Posterior vena cava (tissue), 2 donors: ENCODE results near the gene STK31. TPM values are rescaled to one million over a fixed set of nuclear protein-coding genes. Genes with fewer than 3 reads are reported as not detected.
"Not testable (repeated sequence)": the region's sequence is repeated elsewhere in the genome, so short reads cannot be mapped to it uniquely, and the experiment has no call there.

Experiments used
- DNase-seq: peaks from one replicate; pipeline ENCODE4 v3.0.0-alpha.2; 2020; ENCODE audit warnings: low spot score
- intact Hi-C, 2 donors: fragments of 100-400 bp; cut with DNase I; formaldehyde crosslinking; loops; one replicate each; pipeline versions ENCODE4 v1.14.1 to v1.14.2; 2022 to 2023
- long read RNA-seq, 2 donors: library from polyadenylated mRNA; unstranded; transcript quantifications; one replicate each; pipeline ENCODE4 v2.0.0, GENCODE V29; 2020 to 2021
- total RNA-seq, 2 donors: library from RNA; stranded (reverse); fragmentation: NEBNext Ultra II Directional; extraction: Animal tissue kit (Norgen Biotek cat#: 25700); gene quantifications; one replicate each; pipeline ENCODE4 v1.2.1, GENCODE V29; 2021
- donor health status: DM: yes; HTN: yes; CAD: no.
- donor health status: DM: yes; HTN: yes; CAD: no.

The STK31 gene, protein sequence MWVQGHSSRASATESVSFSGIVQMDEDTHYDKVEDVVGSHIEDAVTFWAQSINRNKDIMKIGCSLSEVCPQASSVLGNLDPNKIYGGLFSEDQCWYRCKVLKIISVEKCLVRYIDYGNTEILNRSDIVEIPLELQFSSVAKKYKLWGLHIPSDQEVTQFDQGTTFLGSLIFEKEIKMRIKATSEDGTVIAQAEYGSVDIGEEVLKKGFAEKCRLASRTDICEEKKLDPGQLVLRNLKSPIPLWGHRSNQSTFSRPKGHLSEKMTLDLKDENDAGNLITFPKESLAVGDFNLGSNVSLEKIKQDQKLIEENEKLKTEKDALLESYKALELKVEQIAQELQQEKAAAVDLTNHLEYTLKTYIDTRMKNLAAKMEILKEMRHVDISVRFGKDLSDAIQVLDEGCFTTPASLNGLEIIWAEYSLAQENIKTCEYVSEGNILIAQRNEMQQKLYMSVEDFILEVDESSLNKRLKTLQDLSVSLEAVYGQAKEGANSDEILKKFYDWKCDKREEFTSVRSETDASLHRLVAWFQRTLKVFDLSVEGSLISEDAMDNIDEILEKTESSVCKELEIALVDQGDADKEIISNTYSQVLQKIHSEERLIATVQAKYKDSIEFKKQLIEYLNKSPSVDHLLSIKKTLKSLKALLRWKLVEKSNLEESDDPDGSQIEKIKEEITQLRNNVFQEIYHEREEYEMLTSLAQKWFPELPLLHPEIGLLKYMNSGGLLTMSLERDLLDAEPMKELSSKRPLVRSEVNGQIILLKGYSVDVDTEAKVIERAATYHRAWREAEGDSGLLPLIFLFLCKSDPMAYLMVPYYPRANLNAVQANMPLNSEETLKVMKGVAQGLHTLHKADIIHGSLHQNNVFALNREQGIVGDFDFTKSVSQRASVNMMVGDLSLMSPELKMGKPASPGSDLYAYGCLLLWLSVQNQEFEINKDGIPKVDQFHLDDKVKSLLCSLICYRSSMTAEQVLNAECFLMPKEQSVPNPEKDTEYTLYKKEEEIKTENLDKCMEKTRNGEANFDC
- under 1 TPM; 0.14 to 0.62 TPM for total RNA-seq
- long read RNA-seq, donor 1: 0 reads
- long read RNA-seq, donor 2: 0 reads

DNA sequence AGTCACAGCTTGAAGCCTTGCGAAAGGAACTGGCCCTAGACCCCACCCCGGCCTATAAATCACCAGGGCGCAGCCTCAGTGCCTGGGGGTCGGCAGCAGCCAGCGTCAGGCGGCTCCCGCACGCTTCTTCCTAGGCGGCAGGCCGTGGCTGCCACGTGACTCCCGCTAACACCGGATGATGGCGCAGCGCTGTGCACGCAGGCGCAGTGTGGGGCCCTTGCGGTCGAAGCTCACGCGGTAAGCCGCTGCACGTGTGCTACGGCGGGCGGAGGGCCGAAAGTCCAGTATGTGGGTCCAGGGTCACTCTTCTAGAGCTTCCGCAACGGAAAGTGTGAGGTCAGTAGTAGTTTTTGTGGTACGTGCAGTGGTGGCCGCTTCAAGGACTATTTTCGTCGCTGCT, at the start of gene STK31:
TSS of gene STK31 (plus strand) at position 220 of the 400 bp plus-strand sequence. CDS start at position 287, 67 bp downstream.
- intact Hi-C loops: loop anchor here (5.0 to 10.0 kb wide), 2 partner anchors 135 to 138 kb away; no protein-coding TSS in a partner anchor
- no peak for DNase-seq

GRCh38 chr7:23661385-23661784, 48.6 kb upstream of the STK31 start:
- DNase-seq: no peak
- intact Hi-C loops: no loop called here

GRCh38 chr7:23662124-23662983, 47.7 kb upstream of the STK31 start:
- no peak for DNase-seq
- intact Hi-C loops: no loop called here

GRCh38 chr7:23662984-23663313, 47.1 kb upstream of the STK31 start:
- intact Hi-C loops: no loop called here
- no peak for DNase-seq

DNA sequence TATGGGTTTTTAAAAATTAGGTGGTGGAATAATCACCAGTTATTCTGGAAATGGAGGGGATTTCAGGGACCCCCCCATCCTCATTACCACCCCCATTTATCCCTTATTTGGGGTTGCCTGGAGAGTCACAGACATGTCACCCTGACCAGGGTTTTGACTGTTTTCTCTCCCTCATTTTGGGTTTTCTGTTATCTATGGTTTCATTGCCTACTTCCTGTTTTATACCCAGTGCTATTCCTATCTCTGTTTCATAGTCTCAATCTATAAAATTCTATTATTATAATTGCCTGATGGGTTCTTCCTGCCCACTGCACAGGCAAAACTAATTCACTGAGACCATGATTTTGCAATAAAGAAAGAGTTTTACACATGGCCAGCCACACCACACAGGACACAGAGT, 45.9 kb upstream of the STK31 start:
- intact Hi-C loops: no loop called here

DNA sequence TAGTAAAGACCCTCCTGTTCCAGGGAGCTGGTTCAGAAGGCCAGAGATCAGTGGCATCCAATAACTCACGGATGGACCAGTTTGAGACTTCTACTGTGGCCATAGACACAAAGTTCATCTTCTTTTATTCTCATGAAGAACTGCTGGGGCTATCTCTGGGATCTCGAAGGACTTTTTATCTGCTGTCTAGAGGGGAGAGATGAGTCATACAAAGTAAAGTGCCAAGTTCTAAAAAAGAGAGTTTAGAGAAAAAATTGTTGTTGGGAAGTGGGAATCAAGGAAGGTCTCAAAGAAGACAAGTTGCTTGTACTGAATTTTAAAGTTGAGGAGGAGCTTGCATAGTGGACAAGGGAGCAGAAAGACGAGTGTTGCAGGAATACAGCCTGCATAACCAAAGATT, 38.0 kb upstream of the STK31 start:
- intact Hi-C loops: no loop called here
- DNase-seq: no peak

More for the DNA sequence above, 45.9 kb upstream of the STK31 start:
- no peak for DNase-seq

DNA sequence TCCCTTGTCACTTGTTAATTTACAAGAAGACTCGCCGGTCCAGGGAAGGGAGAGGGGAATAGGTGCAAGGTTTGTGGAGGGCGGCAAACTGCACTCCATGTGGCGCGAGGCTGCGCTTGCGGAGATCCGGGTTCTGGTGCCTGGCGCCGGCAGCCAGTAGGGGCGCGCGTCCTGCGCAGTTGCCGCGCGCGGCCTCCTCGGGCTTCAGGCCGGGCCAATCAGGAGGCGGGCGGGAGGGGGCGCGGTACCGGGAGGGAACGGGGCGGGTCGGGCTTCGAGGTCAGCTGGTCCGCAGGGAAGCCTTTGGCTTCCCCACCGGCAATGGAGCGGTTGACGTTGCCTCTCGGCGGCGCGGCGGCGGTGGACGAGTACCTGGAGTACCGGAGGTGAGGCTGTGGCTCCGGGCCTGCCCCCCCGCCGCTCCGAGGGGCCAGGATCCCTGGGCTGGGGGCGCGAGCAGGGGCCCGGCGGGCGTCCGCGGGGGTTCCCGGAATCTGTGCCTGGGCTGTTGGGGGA, 30.1 kb upstream of the STK31 start, which contains the start of gene FAM221A:
TSS of gene FAM221A (plus strand) at position 302 of the 516 bp plus-strand sequence. CDS start at position 322, 20 bp downstream.
- intact Hi-C loops: loop anchor here in 1 of 2 donors (5.0 kb wide), 1 partner anchor 203 kb away; no protein-coding TSS in a partner anchor
- peak; percentile 97 for DNase-seq

DNA sequence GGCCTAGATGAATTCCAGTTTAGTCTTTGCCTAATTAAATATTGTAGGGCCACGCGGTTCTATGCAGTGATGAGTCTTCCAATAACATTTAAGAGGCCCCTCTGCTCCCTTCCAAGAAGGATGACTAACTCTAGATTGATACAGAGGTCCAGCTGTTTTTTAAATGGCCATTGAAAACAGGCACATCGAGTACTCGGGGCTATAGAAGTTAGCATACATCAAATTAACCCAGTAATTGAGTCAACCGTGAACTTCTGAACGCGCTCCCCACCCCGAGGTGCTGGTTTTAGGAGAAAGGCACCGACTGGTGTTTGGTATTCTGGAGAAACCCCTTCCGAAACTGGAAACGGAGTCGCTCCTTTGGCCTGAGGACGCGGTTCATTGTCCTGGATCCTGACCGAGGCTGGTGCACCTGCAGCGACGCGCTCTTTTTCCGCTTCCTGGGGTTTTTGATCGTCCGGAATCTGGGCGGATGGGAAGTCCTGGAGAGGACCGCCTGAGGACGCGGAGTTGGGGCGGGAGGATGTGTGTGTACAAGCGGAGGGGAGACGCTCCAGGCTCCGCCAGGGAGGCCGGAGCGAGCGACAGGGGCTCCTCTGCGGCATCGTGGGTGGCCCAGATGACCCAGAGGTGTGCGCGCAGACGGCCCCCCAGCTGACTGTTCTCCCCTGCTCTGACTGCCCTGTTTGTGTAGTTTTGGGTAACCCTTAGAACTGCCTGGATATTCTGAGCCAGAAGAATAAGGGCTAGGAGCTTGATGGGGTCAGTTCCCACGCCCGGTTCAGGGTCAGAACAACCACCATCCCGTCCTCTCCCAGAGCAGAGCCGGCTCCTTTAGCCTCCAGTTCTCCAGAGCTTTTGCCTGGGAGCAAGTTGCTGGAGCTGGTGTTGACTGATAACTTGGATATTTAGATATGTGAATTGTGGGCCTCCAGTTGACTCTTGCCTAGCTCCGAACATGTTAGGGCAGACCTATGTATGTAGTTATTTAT, 29.3 kb upstream of the STK31 start:
- DNase-seq: peak; percentile 83
- intact Hi-C loops: loop anchor here in 1 of 2 donors (5.0 kb wide), 1 partner anchor 203 kb away; no protein-coding TSS in a partner anchor

GRCh38 chr7:23684041-23684440, 26.0 kb upstream of the STK31 start:
- DNase-seq: not testable (repeated sequence)
- intact Hi-C loops: loop anchor here in 1 of 2 donors (5.0 kb wide), 1 partner anchor 207 kb away; no protein-coding TSS in a partner anchor

DNA sequence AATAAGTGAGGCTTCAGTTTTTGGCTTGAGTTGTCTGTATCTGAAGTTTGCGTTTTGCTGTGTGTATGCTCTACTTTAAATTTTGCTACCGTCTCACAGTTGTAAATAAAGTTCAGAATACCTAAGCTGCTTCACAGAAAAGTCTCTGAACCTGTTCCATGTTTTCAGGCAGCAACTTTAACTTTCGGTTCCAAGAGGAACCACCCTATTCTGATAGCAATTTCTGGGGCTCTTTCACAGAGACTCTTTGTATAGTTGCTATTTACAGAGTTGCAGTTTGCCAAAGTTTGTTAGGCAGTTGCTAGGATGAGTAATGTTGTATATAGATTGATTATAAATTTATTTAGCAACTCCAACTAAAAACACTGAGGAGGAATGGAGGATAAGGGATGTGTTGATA, 24.3 kb upstream of the STK31 start:
- intact Hi-C loops: no loop called here
- DNase-seq: no peak

GRCh38 chr7:23687011-23687410, 23.0 kb upstream of the STK31 start:
- intact Hi-C loops: no loop called here
- no peak for DNase-seq

GRCh38 chr7:23689165-23689564, 20.9 kb upstream of the STK31 start:
- intact Hi-C loops: no loop called here

DNA sequence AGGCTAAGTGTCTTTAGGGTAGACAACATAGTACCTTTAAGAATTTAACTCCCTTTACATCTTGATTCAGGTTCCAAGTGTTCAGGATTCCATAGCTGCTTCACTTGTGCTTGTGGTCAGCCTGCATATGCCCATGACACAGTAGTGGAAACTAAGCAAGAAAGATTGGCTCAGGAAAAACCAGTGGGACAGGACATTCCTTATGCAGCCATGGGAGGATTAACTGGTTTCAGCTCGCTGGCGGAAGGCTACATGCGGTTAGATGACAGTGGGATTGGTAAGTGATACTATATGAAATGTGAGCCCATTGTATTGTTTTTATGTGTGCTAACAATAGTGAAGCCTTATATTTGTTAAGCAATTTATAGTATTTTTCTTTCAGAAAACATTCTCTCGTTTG, 18.7 kb upstream of the STK31 start:
- DNase-seq: no peak
- intact Hi-C loops: no loop called here

More at GRCh38 chr7:23689165-23689564, 20.9 kb upstream of the STK31 start:
- DNase-seq: no peak

- no peak for DNase-seq
- intact Hi-C loops: no loop called here
Observed at GRCh38 chr7:23693224-23693623, 16.8 kb upstream of the STK31 start.

DNA sequence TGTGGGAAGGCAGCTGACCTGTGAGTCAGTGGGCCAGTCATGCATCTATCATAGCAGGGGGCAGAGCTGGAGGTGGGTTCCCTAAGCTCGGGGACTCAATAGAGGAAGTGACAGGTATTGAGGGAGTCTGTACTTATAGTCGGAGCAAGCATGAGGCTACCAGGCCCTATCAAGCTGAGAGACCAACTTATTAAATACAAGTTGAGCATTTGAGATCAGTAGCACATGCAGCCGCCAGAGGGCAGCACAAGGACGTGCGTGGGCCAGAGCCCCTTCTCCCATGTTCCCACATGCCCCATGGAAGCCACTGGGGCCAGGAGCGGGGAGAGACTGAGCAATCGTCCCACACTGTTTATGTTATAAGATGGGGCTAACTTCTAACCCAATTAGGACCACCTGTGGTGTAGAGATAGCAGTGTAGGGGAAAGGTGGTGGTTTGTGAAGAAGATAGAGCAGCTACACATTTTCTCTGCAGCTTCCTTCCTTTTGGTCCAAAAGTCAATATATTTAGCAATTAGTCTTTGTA, 13.0 kb upstream of the STK31 start:
- intact Hi-C loops: no loop called here
- DNase-seq: peak; percentile 84

DNA sequence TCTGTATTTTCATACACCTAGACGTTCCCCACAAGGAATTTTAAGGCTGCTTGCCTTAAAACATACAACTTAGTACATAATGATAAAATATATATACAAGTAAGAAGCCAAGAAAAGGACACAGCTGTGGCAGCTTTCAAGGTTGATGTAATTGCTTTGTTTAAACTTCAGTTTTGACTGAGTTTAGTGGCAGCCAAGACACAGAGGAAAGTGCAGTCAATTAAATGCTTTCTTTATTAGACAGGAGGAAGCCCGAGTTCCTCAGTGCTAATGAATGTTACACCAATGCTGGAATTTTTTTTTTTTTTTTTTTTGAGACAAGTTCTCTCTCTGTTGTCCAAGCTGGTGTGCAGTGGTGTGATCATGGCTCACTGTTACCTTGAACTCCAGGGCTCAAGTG, 11.2 kb upstream of the STK31 start:
- DNase-seq: no peak

DNA sequence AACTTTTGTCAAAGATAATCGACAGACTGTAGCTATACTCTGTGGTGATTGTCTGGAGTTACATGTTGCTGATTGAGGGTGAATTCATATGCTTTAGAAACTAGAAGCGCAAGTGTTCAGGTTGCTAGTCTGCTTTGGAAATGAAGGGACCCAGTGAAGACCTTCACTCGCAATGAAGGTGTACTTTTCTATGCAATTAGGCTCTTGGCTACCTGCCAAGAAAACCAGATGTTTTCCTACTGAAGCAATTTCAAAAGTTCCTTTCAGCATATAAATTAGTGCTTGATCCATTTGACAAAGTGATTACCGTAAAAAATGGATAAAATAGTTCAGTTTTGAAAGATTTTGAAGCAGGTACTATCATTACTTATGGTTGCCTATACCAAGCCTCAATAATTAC, 10.0 kb upstream of the STK31 start:
- intact Hi-C loops: loop anchor here in 1 of 2 donors (10.0 kb wide), 1 partner anchor 125 kb away; no protein-coding TSS in a partner anchor
- DNase-seq: no peak

More for the DNA sequence above, 11.2 kb upstream of the STK31 start:
- intact Hi-C loops: no loop called here
